Sigmoid colon (tissue), 4 donors: ENCODE data around the gene RNF217.

Experiments used
- CTCF ChIP-seq, 4 experiments: fragments of 450-650 bp in 3 of 4; fragments of 200-600 bp in 1 of 4; IDR thresholded peaks; one replicate each; pipeline ENCODE4 v1.5.1; 2016 to 2019; ENCODE audit warnings: antibody characterized with exemption in 4 of 4, mild to moderate bottlenecking in 3 of 4, moderate library complexity in 2 of 4
- EP300 ChIP-seq, 4 donors: sonication (generic); formaldehyde crosslinking; IDR thresholded peaks; one replicate each; pipeline ENCODE4 v1.6.1; 2017; ENCODE audit warnings: antibody characterized with exemption in 4 of 4
- POLR2A ChIP-seq, 2 donors: fragments of 450-650 bp; IDR thresholded peaks; one replicate each; pipeline ENCODE4 v1.6.1; 2016; ENCODE audit warnings: antibody characterized with exemption in 2 of 2, mild to moderate bottlenecking in 2 of 2, moderate library complexity in 2 of 2
- POLR2AphosphoS5 ChIP-seq, 4 donors: sonication (generic); formaldehyde crosslinking; IDR thresholded peaks; one replicate each; pipeline ENCODE4 v1.6.1; 2017; ENCODE audit warnings: antibody characterized with exemption in 4 of 4

DNA sequence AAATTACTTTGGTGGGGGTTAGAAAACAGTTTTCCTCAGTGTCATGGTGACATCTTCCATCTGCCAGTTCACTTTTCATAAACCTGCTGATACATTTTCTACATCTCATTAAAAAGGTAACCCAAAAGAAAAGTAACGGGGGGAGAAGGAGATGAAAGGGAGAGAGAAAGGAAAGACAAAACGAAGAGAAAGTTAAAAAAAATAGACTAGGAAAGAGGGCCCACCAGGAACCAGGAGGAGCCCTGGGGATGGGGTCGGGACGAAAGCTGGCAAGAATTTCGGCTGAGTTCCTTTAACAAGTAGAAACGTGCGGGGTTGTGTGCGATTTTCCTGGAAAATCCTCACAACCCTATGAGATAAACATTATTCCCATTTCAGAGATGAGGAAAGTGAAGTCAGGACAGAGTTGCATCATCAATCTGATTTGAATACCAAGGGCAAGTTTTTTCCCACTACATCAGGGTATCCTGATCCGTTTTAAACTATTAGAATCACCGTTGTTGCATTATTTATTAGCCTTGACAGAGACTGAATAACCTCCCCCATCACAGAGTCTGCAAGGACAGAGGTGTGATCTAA lies 137.9 kb downstream of the RNF217 start:
- no peak for TF ChIP-seq CTCF (IDR thresholded peaks at IDR 0.05)
- TF ChIP-seq EP300 (IDR thresholded peaks at IDR 0.05): no peak
- TF ChIP-seq POLR2AphosphoS5 (IDR thresholded peaks at IDR 0.05): no peak
- no peak for TF ChIP-seq POLR2A (IDR thresholded peaks at IDR 0.05)
